Rectal smooth muscle tissue (tissue), 1 donor: Measurements from ENCODE around the gene FYN.

ENCODE experiments used
- H3K27ac ChIP-seq: one replicate; pipeline ENCODE4 v1.7.0; 2013; ENCODE audit warnings: low read depth, low read length, inconsistent platforms
- H3K27me3 ChIP-seq: one replicate; pipeline ENCODE4 v1.7.0; 2013; ENCODE audit warnings: low read length; ENCODE audit not compliant: control insufficient read depth, insufficient read depth
- H3K36me3 ChIP-seq: one replicate; pipeline ENCODE4 v1.7.0; 2013; ENCODE audit warnings: low read length; ENCODE audit not compliant: control insufficient read depth, insufficient read depth
- H3K4me1 ChIP-seq: one replicate; pipeline ENCODE4 v1.7.0; 2013; ENCODE audit warnings: low read length; ENCODE audit not compliant: control insufficient read depth, insufficient read depth
- H3K4me3 ChIP-seq: one replicate; pipeline ENCODE4 v1.7.0; 2013; ENCODE audit warnings: low read length
- H3K9ac ChIP-seq: one replicate; pipeline ENCODE4 v1.7.0; 2013; ENCODE audit warnings: low read length

Gene FYN

DNA sequence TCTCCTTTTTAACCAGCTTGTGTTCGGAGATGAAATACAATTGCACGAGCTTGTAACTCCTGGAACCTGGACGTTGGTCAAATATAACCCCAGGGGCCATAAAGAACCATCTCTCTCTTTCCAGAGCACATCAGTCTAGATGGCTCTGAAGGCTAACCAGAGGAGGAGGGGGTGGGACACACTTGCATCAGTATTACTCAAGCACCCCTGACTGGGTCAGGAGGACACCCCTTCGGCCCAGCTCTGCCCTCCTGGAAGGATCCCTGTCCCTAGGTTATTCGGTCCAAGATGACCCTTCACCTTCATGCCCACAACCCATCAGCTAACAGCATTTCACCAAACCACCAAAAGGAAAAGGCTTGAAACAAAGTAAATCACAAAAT lies 67.1 kb downstream of the FYN start:
- Histone ChIP-seq H3K36me3 (no peaks in the 10 kb centered on the region), H3K9ac (no peak overlapping the region), H3K4me1 (peaks cover 2% of the 10 kb centered on the region), H3K4me3 (no peak overlapping the region), H3K27me3 (no peaks in the 10 kb centered on the region), H3K27ac (no peak overlapping the region)

DNA sequence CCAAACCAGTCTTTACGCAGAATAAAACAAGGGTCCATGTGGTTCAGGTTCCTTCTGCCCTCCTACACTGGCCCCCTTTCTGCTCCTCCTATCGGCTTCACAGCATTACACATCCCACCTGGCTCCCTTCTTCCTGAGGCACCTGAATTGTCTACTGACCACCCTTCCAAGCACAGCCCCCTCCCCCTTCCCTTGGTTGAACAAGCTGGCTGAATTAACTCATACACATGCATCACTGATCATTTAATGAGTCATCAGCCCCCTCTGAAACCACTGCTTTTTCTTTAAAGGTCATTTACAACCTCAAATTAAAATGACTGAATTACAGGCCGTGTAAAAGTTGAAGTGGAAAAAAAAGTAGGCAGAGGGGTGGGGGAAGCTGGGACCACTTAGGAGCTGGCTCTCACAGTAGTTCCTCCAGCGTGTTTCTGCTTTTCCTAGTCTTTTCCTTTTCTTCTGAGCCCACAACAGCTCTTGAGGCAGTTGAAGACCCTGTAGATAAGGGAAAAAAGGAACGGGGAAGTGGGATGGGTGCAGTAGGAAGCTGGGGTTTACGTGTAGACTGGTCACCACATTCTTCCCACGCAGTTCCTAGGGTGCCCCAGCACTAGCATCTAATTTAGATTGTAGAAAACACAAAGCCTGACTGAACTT lies 67.6 kb downstream of the FYN start:
- Histone ChIP-seq H3K4me1 (peaks cover 2% of the 10 kb centered on the region), H3K9ac (no peak overlapping the region)

DNA sequence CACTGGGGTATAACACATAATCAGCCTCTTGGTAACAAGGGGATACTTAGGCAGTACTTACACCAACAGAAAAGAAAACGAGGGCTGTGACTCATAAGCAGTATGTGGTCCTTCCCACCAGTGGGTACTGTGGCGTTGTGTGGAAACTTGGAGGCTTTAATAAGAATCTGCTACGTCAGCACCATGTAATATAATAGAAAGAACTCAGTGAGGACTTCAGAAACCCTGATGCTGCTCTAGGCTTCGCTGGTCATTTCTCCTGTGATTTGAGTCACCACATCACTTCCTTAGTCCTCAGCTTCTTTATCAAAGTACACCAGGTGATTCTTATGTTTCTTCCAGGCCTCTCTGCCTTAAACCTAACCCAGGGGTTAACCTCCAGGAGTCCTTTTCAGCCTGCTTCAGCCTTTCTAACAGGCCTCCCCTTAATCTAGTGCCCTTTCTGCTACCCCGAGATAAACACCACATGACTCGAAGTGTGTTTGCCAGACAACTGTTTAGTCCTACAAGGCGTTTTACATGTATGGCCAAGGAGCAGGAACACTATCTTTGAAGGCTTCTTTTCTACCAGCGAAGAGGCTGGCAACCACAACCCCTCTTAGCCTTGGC lies 68.5 kb downstream of the FYN start:
- no peak overlapping the region for H3K4me3 ChIP-seq
- no peaks in the 10 kb centered on the region for H3K27me3 ChIP-seq
- H3K9ac ChIP-seq: no peak overlapping the region
- H3K4me1 ChIP-seq: peaks cover 2% of the 10 kb centered on the region
- H3K36me3 ChIP-seq: no peaks in the 10 kb centered on the region
- peak overlapping the region; percentile 52 for H3K27ac ChIP-seq

More for the DNA sequence above, 67.6 kb downstream of the FYN start:
- Histone ChIP-seq H3K27ac (no peak overlapping the region), H3K27me3 (no peaks in the 10 kb centered on the region), H3K36me3 (no peaks in the 10 kb centered on the region), H3K4me3 (no peak overlapping the region)

DNA sequence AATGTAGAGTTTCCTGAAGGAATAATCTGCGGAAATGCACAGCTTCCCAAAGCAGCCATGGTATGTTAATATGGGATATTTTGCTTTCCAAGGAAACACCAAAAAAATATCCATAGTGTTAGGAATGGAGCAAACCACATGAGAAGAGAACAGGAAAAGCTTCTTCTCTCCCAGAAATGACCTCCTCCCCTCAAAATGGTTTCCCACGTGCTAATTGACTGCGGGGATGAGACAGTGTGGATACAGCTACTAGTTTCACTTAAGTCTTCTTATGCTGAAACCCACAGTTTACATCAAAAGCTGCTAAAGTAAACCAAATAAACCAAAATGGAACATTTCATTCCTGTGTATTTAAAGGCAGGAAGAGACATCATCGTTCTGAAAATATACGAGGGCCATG lies 69.4 kb downstream of the FYN start:
- Histone ChIP-seq H3K4me1 (peaks cover 2% of the 10 kb centered on the region), H3K9ac (no peak overlapping the region), H3K36me3 (no peaks in the 10 kb centered on the region), H3K4me3 (no peak overlapping the region), H3K27ac (no peak overlapping the region), H3K27me3 (no peaks in the 10 kb centered on the region)

DNA sequence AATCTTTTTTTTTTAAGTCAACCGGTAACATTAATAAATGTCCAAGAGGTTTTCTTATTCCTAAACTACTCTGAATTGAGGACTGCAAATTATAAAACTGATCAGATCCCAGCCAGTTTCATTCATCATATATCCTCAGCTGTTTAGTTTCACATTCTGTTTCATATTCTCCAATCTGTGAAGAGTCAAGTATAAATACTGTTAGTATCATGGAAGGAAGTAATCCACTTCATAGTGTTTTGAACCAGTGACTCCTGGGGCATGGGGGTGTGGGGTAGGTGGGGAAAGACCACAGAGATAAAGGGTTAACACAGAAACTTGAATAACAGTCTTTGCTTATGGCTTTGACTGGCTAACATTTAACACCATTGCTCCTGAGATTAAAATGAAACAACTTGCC lies 69.9 kb downstream of the FYN start:
- Histone ChIP-seq H3K27me3 (no peaks in the 10 kb centered on the region), H3K9ac (no peak overlapping the region), H3K27ac (no peak overlapping the region), H3K4me3 (no peak overlapping the region), H3K36me3 (no peaks in the 10 kb centered on the region), H3K4me1 (peaks cover 2% of the 10 kb centered on the region)

DNA sequence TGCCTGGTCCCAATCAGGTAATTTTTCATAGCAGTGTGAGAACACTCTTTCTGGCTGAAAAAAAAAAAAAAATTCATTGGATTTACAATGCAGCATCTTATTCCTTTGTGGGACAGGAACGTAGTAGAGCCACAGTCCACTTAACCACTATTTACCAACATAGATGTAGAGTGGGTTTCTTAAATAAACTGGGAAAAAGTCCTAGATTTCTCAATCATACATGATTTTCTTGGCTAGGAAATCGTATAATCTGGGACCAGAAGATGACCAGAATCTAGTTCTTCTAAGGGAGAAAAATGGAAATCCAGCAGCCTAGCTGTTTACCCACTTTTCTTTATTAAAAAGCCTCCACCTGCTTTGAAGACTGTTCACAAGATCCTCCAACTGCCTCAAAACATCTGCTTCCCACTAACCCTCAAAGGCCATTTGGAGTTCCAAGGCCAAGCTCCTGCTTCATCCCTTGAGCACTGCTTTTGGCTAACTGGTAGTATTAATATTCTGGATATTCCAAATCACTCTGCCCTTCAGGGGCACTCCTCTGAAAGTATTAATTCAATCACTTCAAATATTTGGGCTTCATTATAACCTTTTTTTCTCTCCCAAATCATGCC lies 70.4 kb downstream of the FYN start:
- H3K4me1 ChIP-seq: peaks cover 2% of the 10 kb centered on the region
- no peak overlapping the region for H3K27ac ChIP-seq
- no peak overlapping the region for H3K4me3 ChIP-seq

DNA sequence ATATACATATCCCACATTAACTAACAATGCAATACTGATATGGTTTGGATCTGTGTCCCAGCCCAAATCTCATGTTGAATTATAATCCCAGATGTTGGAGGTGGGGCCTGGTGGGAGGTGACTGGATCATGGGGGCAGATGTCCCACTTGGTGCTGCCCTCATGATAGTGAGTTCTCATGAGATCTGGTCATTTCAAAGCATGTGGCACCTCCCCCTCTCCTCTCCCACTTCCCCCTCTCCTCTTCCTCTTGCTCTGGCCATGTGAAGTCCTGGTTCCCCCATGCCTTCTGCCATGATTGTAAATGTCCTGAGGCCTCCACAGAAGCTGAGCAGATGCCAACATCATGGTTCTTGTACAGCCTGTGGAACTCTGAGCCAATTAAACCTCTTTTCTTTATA lies 71.2 kb downstream of the FYN start:
- Histone ChIP-seq H3K27ac (no peak overlapping the region), H3K9ac (no peak overlapping the region), H3K36me3 (no peaks in the 10 kb centered on the region), H3K4me1 (peaks cover 2% of the 10 kb centered on the region), H3K27me3 (no peaks in the 10 kb centered on the region), H3K4me3 (no peak overlapping the region)

More for the DNA sequence above, 70.4 kb downstream of the FYN start:
- H3K27me3 ChIP-seq: no peaks in the 10 kb centered on the region
- H3K9ac ChIP-seq: no peak overlapping the region
- H3K36me3 ChIP-seq: no peaks in the 10 kb centered on the region

DNA sequence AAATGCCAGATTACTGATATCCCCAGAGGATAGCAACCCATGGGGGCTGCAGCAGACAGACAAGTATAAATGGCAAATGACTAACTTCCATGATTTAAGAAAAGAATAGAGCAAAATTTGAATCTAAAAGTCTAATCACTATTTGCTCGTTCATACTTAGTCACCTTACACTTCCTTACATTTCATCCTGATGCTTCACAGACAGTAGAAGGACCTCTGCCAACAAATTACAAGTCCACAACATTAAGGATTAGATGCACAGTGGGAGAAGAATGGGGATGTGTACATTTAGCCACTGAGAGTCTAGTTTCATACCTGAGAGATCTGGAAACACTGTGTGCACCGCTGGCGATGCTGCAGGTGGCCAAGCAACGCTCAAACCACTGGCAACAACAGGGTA lies 72.4 kb downstream of the FYN start:
- H3K9ac ChIP-seq: no peak overlapping the region
- H3K27ac ChIP-seq: no peak overlapping the region
- H3K36me3 ChIP-seq: no peaks in the 10 kb centered on the region
- H3K27me3 ChIP-seq: no peaks in the 10 kb centered on the region
- peaks cover 2% of the 10 kb centered on the region for H3K4me1 ChIP-seq
- H3K4me3 ChIP-seq: no peak overlapping the region

DNA sequence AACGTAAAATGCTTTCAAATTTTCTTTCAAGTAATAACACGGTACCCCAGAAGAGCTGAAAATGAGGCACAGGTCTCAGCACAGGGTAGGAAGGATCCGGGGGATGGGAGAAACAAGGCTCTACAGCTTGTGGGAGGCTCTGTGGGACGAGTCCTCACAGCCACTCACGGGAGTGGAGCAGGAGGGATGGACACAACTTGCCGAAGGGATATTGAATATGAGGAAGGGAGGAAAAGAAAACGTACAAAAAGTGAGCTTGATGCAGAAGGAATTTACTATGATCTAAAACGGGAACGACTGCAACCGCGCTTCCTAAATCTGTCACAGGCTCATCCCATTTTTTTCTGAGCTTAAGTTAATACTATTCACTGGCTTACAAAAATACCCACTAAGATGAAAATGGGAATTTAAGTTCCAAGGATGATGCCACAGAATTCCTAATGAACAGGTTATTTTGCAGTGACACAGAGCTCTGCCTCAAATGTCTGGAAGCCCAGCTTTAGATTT lies 72.9 kb downstream of the FYN start:
- Histone ChIP-seq H3K9ac (no peak overlapping the region), H3K4me1 (no peaks in the 10 kb centered on the region), H3K4me3 (no peak overlapping the region), H3K27ac (no peak overlapping the region), H3K36me3 (no peaks in the 10 kb centered on the region), H3K27me3 (no peaks in the 10 kb centered on the region)

DNA sequence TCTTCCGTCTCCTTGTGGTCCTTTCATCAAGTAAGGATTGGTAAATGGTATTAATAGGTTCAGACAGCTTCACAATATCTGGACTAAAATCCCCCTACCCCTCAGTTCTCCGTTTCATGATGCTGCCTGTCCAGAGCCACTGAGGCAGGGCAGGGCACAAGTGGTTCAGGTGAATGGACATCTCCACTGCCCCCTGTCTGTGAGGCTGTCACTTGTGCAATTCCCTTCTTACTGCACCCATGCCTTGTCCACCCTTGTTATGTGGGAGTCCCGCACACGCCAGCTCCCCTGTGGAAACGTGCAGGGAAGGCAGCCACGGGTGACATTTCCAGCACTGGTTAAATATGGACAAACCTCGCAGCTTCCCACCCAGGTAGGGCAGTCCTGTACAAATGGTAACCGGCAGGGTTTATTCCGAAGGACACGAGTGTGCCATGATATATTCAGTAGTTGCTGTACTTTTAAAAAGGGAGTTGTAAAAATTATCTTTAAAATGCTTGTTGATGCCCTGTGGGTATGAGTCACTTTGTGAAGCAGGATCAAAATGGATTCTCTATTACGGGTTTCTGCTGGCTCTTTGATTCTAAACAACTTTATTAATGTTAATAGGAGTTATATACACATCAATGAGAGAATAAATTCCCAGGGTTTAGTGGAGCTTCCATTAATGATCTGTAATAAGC lies 73.5 kb downstream of the FYN start:
- no peaks in the 10 kb centered on the region for H3K4me1 ChIP-seq
- no peaks in the 10 kb centered on the region for H3K36me3 ChIP-seq
- no peaks in the 10 kb centered on the region for H3K27me3 ChIP-seq
- H3K27ac ChIP-seq: no peak overlapping the region
- H3K4me3 ChIP-seq: no peak overlapping the region
- H3K9ac ChIP-seq: no peak overlapping the region

DNA sequence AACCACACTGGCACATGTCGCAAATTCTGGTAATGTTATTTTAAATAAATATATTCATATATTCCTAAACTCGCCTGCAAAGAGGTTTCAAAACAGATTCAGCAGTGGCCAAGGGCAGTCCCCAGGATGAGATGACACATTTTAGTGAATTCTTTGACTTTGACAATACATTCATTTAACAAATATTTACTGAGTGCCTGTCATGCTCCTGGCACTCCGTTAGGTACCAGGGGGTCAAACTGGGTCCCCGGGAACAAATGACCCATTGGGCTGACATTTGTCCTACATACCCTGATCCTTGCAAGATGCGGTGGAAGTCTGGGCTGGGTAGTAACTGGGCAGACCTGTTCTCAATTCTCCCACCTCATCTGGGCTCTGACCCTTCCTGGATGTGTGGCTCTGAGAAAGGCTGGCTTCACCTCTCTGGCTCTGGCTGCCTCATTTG lies 74.9 kb downstream of the FYN start:
- no peaks in the 10 kb centered on the region for H3K27me3 ChIP-seq
- H3K36me3 ChIP-seq: no peaks in the 10 kb centered on the region
- no peaks in the 10 kb centered on the region for H3K4me1 ChIP-seq
- H3K4me3 ChIP-seq: no peak overlapping the region
- H3K9ac ChIP-seq: no peak overlapping the region
- no peak overlapping the region for H3K27ac ChIP-seq

DNA sequence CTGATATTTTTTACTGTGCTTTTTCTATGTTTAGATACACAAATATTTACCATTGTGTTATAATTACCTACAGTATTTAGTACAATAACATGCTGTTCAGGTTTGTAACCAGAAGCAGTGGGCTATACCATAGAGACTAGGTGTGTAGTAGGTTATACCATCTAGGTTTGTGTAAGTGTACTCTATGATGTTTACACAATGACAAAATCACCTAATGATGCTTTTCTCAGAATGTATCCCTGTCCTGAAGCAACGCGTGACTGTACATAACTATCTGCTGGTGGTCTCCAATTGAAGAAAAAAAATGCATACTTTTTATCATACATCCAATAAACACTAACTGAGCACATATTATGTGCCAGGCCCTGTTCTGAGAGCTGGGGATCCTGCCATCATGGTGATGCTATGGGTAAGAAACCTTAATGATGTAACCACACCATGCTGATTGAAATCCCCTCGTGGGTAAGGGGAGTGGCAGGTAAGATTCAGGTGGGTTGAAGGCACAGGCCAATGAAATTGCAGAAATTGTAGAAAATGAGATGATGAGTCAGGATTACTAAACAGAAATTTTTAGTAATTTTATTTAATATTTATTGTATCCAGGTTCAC lies 76.8 kb downstream of the FYN start:
- H3K27ac ChIP-seq: no peak overlapping the region
- no peak overlapping the region for H3K9ac ChIP-seq
- peaks cover 1% of the 10 kb centered on the region for H3K4me1 ChIP-seq
- no peaks in the 10 kb centered on the region for H3K27me3 ChIP-seq
- no peaks in the 10 kb centered on the region for H3K36me3 ChIP-seq
- no peak overlapping the region for H3K4me3 ChIP-seq
